Mammary epithelial cell (primary cell): ENCODE results near the gene SCARF1.

ENCODE experiments used
- EZH2 ChIP-seq: IDR thresholded peaks from 2 replicates; pipeline ENCODE4 v1.6.1; 2012; ENCODE audit warnings: low read length, inconsistent platforms, borderline replicate concordance
- TF ChIP-seq, protein P1 (sequence below), 2 donors: IDR thresholded peaks in 1 of 2; conservative IDR thresholded peaks in 1 of 2; 2 replicates each; pipeline ENCODE4 v1.5.1; 2011 to 2012; ENCODE audit warnings: inconsistent platforms in 2 of 2, low read length in 2 of 2, mild to moderate bottlenecking in 2 of 2, control low read depth in 1 of 2, low read depth in 1 of 2; ENCODE audit not compliant: insufficient read depth in 1 of 2; ENCODE audit errors: extremely low read depth in 1 of 2

DNA sequence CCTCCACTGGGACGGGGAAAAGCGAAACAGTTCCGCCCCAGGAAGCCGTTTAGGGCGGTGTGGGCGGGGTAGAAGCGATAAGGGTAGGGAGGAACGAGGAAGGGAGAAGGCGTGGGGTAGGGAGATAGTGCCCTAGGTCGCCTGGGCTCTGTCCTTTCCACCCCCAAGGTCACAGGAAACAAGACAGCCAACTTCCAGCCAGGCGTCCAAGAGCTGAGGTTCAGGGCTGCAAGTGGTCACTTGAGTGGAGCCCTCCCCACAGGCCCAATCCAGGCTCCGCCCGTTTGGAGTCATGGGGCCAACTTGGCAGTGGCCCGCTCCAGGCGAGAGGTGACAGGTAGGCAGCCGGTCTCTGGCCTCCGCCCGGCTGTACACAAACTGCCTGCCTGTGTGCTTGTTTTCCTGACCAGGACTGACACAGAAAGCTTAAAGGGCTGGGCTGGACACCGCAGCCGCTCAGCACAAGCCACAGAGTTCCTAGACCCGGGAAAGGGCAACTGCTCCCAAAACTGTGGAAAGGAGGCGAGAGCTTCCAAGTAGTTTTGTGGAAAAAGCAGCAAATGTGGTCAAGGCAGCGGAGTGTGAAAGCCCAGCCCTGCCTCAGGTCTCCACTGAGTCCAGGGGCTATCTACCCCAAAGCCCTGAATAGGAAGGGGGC, 4.4 kb upstream of the SCARF1 start, which contains the start of gene RILP:
- TF ChIP-seq EZH2 = no peak
- TF ChIP-seq, protein P1, sequence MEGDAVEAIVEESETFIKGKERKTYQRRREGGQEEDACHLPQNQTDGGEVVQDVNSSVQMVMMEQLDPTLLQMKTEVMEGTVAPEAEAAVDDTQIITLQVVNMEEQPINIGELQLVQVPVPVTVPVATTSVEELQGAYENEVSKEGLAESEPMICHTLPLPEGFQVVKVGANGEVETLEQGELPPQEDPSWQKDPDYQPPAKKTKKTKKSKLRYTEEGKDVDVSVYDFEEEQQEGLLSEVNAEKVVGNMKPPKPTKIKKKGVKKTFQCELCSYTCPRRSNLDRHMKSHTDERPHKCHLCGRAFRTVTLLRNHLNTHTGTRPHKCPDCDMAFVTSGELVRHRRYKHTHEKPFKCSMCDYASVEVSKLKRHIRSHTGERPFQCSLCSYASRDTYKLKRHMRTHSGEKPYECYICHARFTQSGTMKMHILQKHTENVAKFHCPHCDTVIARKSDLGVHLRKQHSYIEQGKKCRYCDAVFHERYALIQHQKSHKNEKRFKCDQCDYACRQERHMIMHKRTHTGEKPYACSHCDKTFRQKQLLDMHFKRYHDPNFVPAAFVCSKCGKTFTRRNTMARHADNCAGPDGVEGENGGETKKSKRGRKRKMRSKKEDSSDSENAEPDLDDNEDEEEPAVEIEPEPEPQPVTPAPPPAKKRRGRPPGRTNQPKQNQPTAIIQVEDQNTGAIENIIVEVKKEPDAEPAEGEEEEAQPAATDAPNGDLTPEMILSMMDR (conservative IDR thresholded peaks at IDR 0.05 in 1 of 2, IDR thresholded peaks at IDR 0.05 in 1 of 2; ENCODE audit: extremely low read depth in 1 of 2, insufficient read depth in 1 of 2, low read depth in 1 of 2, low read length in 2 of 2) = no peak
